HepG2 (cell line): Measurements from ENCODE around the gene WDR76. TPM values are rescaled to one million over a fixed set of nuclear protein-coding genes. Genes with fewer than 3 reads are reported as not detected.

Experiments
- CBFB ChIP-seq: sonication (generic); formaldehyde crosslinking; IDR thresholded peaks from 2 replicates; pipeline ENCODE4 v1.4.0; 2020; ENCODE audit warnings: missing genetic modification reagents
- EED ChIP-seq: sonication (generic); formaldehyde crosslinking; IDR thresholded peaks from 2 replicates; pipeline ENCODE4 v1.5.0; 2020; ENCODE audit warnings: mild to moderate bottlenecking, missing genetic modification reagents
- EHMT2 ChIP-seq: fragments of 200-600 bp; sonication (generic); IDR thresholded peaks from 2 replicates; pipeline ENCODE4 v1.7.0; 2017; ENCODE audit warnings: antibody characterized with exemption, low read depth, low read length, borderline replicate concordance
- ELF1 ChIP-seq: sonication (generic); formaldehyde crosslinking; IDR thresholded peaks from 2 replicates; pipeline ENCODE4 v1.4.0; 2020; ENCODE audit warnings: missing genetic modification reagents
- FOXK1 ChIP-seq: sonication (generic); formaldehyde crosslinking; IDR thresholded peaks from 2 replicates; pipeline ENCODE4 v1.4.0; 2020; ENCODE audit warnings: low read depth, missing genetic modification reagents, borderline replicate concordance
- GZF1 ChIP-seq: sonication (generic); formaldehyde crosslinking; IDR thresholded peaks from 2 replicates; pipeline ENCODE4 v1.5.1; 2020; ENCODE audit warnings: mild to moderate bottlenecking, missing genetic modification reagents
- MEF2D ChIP-seq: sonication (generic); formaldehyde crosslinking; IDR thresholded peaks from 2 replicates; pipeline ENCODE4 v1.5.1; 2020; ENCODE audit warnings: mild to moderate bottlenecking, missing genetic modification reagents
- PITX1 ChIP-seq: sonication (generic); formaldehyde crosslinking; IDR thresholded peaks from 2 replicates; pipeline ENCODE4 v1.5.1; 2020; ENCODE audit warnings: mild to moderate bottlenecking, missing genetic modification reagents
- SYNCRIP ChIP-seq: fragments of 200-400 bp; formaldehyde crosslinking; IDR thresholded peaks from 2 replicates; pipeline ENCODE4 v1.6.1; 2018; ENCODE audit warnings: mild to moderate bottlenecking, low read depth, low read length; ENCODE audit not compliant: insufficient read depth
- TBX3 ChIP-seq: fragments of 450-650 bp; IDR thresholded peaks from 2 replicates; pipeline ENCODE4 v1.6.1; 2017; ENCODE audit warnings: antibody characterized with exemption, mild to moderate bottlenecking, inconsistent platforms, borderline replicate concordance
- ZNF10 ChIP-seq: sonication (generic); formaldehyde crosslinking; IDR thresholded peaks from 2 replicates; pipeline ENCODE4 v1.4.0; 2020; ENCODE audit warnings: mild to moderate bottlenecking, low read depth, missing genetic modification reagents, borderline replicate concordance
- ZNF530 ChIP-seq: sonication (generic); formaldehyde crosslinking; IDR thresholded peaks from 2 replicates; pipeline ENCODE4 v1.5.0; 2020; ENCODE audit warnings: low read depth, mild to moderate bottlenecking, missing genetic modification reagents
- ZNF580 ChIP-seq: IDR thresholded peaks from 2 replicates; pipeline ENCODE4 v1.6.1; 2016; ENCODE audit warnings: low read depth, borderline replicate concordance
- ZNF672 ChIP-seq: sonication (generic); formaldehyde crosslinking; IDR thresholded peaks from 2 replicates; pipeline ENCODE4 v1.8.1; 2022; ENCODE audit warnings: missing genetic modification reagents
- ZNF816 ChIP-seq: sonication (generic); formaldehyde crosslinking; IDR thresholded peaks from 2 replicates; pipeline ENCODE4 v1.8.0; 2022; ENCODE audit warnings: missing genetic modification reagents, mild to moderate bottlenecking, borderline replicate concordance
- polyA plus RNA-seq, 8 experiments: library from polyadenylated mRNA; depleted of rRNA in 3 of 8; stranded (reverse) in 7 of 8; unstranded in 1 of 8; fragments of >200 nt; fragmentation: Illumina TruSeq in 4 of 8; extraction: Trizol in 4 of 8; gene quantifications; 2 replicates each; pipeline versions ENCODE4 v1.2.1 to v1.2.3, GENCODE V29; 2011 to 2016; ENCODE audit warnings: low read depth in 4 of 8, missing spikeins in 1 of 8, mixed read lengths in 1 of 8; ENCODE audit not compliant: insufficient read depth in 1 of 8
- total RNA-seq, 5 experiments: library from RNA; depleted of rRNA; stranded (reverse); fragments of >200 nt; fragmentation: Illumina TruSeq; extraction: Trizol; gene quantifications; 2 replicates each; pipeline ENCODE4 v1.2.3, GENCODE V29; 2016; ENCODE audit warnings: low read depth in 1 of 5
- TF ChIP-seq, protein P1 (sequence below): sonication (generic); formaldehyde crosslinking; IDR thresholded peaks from 2 replicates; pipeline ENCODE4 v1.5.1; 2020; ENCODE audit warnings: missing genetic modification reagents, mild to moderate bottlenecking, borderline replicate concordance
- TF ChIP-seq, protein P2 (sequence below): sonication (generic); formaldehyde crosslinking; IDR thresholded peaks from 2 replicates; pipeline ENCODE4 v1.8.0; 2022; ENCODE audit warnings: low read depth, missing genetic modification reagents
- TF ChIP-seq, protein P3 (sequence below): sonication (generic); formaldehyde crosslinking; IDR thresholded peaks from 2 replicates; pipeline ENCODE4 v1.4.0; 2020; ENCODE audit warnings: missing genetic modification reagents
- TF ChIP-seq, protein P4 (sequence below): sonication (generic); formaldehyde crosslinking; conservative IDR thresholded peaks from 2 replicates; pipeline ENCODE4 v1.4.0; 2020; ENCODE audit warnings: missing genetic modification reagents
- TF ChIP-seq, protein P5 (sequence below): IDR thresholded peaks from 2 replicates; pipeline ENCODE4 v1.6.1; 2018; ENCODE audit warnings: missing genetic modification reagents, mild to moderate bottlenecking, missing compliant biosample characterization

Gene WDR76
- total and polyA plus RNA-seq, 2 of the 13 experiments (the other 11 are each of a cell fraction or from before 2014, with no cell fraction given): 1.1 to 9.7 TPM

- TF ChIP-seq, protein P1, sequence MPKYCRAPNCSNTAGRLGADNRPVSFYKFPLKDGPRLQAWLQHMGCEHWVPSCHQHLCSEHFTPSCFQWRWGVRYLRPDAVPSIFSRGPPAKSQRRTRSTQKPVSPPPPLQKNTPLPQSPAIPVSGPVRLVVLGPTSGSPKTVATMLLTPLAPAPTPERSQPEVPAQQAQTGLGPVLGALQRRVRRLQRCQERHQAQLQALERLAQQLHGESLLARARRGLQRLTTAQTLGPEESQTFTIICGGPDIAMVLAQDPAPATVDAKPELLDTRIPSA (CRISPR knock-in tag): 0 out of 2 replicates have a peak, but pooled peaks have one; percentile 44
- TF ChIP-seq TBX3 (no peak), ZNF10 (CRISPR knock-in tag) (no peak), ZNF530 (CRISPR knock-in tag) (no peak), CBFB (CRISPR knock-in tag) (0 out of 2 replicates have a peak, but pooled peaks have one; percentile 39), PITX1 (CRISPR knock-in tag) (peak; percentile 30; the same call in 1 of the 2 replicates), MEF2D (no peak), GZF1 (CRISPR knock-in tag) (no peak), ZNF816 (CRISPR knock-in tag) (no peak), EED (CRISPR knock-in tag) (0 out of 2 replicates have a peak, but pooled peaks have one; percentile 37), SYNCRIP (no peak), EHMT2 (no peak), ZNF580 (CRISPR knock-in tag) (peak; percentile 68; the same call in 1 of the 2 replicates), ELF1 (CRISPR knock-in tag) (peak; percentile 91), FOXK1 (CRISPR knock-in tag) (peak; percentile 81; the same call in 1 of the 2 replicates), ZNF672 (CRISPR knock-in tag) (no peak)
- TF ChIP-seq, protein P2, sequence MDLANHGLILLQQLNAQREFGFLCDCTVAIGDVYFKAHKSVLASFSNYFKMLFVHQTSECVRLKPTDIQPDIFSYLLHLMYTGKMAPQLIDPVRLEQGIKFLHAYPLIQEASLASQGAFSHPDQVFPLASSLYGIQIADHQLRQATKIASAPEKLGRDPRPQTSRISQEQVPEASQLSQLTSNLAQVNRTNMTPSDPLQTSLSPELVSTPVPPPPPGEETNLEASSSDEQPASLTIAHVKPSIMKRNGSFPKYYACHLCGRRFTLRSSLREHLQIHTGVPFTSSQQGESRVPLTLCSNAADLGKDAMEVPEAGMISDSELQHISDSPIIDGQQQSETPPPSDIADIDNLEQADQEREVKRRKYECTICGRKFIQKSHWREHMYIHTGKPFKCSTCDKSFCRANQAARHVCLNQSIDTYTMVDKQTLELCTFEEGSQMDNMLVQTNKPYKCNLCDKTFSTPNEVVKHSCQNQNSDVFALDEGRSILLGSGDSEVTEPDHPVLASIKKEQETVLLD (CRISPR knock-in tag): no peak
- TF ChIP-seq, protein P3, sequence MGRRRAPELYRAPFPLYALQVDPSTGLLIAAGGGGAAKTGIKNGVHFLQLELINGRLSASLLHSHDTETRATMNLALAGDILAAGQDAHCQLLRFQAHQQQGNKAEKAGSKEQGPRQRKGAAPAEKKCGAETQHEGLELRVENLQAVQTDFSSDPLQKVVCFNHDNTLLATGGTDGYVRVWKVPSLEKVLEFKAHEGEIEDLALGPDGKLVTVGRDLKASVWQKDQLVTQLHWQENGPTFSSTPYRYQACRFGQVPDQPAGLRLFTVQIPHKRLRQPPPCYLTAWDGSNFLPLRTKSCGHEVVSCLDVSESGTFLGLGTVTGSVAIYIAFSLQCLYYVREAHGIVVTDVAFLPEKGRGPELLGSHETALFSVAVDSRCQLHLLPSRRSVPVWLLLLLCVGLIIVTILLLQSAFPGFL: no peak
- TF ChIP-seq, protein P4, sequence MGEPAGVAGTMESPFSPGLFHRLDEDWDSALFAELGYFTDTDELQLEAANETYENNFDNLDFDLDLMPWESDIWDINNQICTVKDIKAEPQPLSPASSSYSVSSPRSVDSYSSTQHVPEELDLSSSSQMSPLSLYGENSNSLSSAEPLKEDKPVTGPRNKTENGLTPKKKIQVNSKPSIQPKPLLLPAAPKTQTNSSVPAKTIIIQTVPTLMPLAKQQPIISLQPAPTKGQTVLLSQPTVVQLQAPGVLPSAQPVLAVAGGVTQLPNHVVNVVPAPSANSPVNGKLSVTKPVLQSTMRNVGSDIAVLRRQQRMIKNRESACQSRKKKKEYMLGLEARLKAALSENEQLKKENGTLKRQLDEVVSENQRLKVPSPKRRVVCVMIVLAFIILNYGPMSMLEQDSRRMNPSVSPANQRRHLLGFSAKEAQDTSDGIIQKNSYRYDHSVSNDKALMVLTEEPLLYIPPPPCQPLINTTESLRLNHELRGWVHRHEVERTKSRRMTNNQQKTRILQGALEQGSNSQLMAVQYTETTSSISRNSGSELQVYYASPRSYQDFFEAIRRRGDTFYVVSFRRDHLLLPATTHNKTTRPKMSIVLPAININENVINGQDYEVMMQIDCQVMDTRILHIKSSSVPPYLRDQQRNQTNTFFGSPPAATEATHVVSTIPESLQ (CRISPR knock-in tag): 0 out of 2 replicates have a peak, but pooled peaks have one; percentile 43
- TF ChIP-seq, protein P5, sequence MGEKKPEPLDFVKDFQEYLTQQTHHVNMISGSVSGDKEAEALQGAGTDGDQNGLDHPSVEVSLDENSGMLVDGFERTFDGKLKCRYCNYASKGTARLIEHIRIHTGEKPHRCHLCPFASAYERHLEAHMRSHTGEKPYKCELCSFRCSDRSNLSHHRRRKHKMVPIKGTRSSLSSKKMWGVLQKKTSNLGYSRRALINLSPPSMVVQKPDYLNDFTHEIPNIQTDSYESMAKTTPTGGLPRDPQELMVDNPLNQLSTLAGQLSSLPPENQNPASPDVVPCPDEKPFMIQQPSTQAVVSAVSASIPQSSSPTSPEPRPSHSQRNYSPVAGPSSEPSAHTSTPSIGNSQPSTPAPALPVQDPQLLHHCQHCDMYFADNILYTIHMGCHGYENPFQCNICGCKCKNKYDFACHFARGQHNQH (CRISPR knock-in tag): no peak; the same call in 1 of the 2 replicates
Measured at GRCh38 chr15:43800286-43801141, 26.3 kb upstream of the WDR76 start, which contains the start of gene HYPK (continued).
